ENCODE data around the gene DRD2. TPM values are rescaled to one million over a fixed set of nuclear protein-coding genes. Genes with fewer than 3 reads are reported as not detected.

The DRD2 gene
- total RNA-seq, 2 experiments from 2014 or later, result not detected

GRCh38 chr11:113369411-113369810 lies 105.8 kb downstream of the DRD2 start:
- H3K4me2 ChIP-seq (ENCODE audit: low read length), result no peak overlapping the region
- no peaks in the 10 kb centered on the region for H3K4me1 ChIP-seq (ENCODE audit: insufficient read depth, low read length, poor library complexity, severe bottlenecking)
- TF ChIP-seq EZH2phosphoT487 (IDR thresholded peaks at IDR 0.05; ENCODE audit: borderline replicate concordance, low read depth, low read length) (no peak), CTCF (conservative IDR thresholded peaks at IDR 0.05; ENCODE audit: low read length) (no peak)
- H3K9me2 ChIP-seq (ENCODE audit: insufficient read depth, low read length), result no peaks in the 10 kb centered on the region
- intact Hi-C loops (cut with micrococcal nuclease; ENCODE audit: unreplicated experiment), result no loop called here
- no peak overlapping the region for H2AFZ ChIP-seq (ENCODE audit: low read length)
- H3K79me2 ChIP-seq (ENCODE audit: insufficient read depth, low read depth, low read length), result no peaks in the 10 kb centered on the region
- ChIA-PET POLR2A (no interaction called here), CTCF (ENCODE audit: unreplicated experiment) (no interaction called here)
- H4K20me1 ChIP-seq (ENCODE audit: insufficient read depth, low read length), result no peaks in the 10 kb centered on the region
- H3K27ac ChIP-seq (ENCODE audit: low read depth, low read length, poor library complexity, severe bottlenecking), result no peak overlapping the region
- H3K36me3 ChIP-seq (ENCODE audit: insufficient read depth, low read length), result no peaks in the 10 kb centered on the region
- no peaks in the 10 kb centered on the region for H3K9me3 ChIP-seq (ENCODE audit: low read length)
- no peak for DNase-seq (ENCODE audit: low spot score)
- BruUV-seq (replicated peaks), result no TSS peak
- H3K4me3 ChIP-seq (ENCODE audit: low read depth, low read length, poor library complexity, severe bottlenecking), result no peak overlapping the region

- no peaks in the 10 kb centered on the region for H3K36me3 ChIP-seq (ENCODE audit: insufficient read depth, low read length)
- no peaks in the 10 kb centered on the region for H3K9me3 ChIP-seq (ENCODE audit: low read length)
- no peak overlapping the region for H2AFZ ChIP-seq (ENCODE audit: low read length)
- POLR2A ChIA-PET, result no interaction called here
- TF ChIP-seq EZH2phosphoT487 (IDR thresholded peaks at IDR 0.05; ENCODE audit: borderline replicate concordance, low read depth, low read length), result no peak
- TF ChIP-seq CTCF (conservative IDR thresholded peaks at IDR 0.05; ENCODE audit: low read length), result no peak
- no peak overlapping the region for H3K4me3 ChIP-seq (ENCODE audit: low read depth, low read length, poor library complexity, severe bottlenecking)
- H3K4me2 ChIP-seq (ENCODE audit: low read length), result no peak overlapping the region
- H4K20me1 ChIP-seq (ENCODE audit: insufficient read depth, low read length), result no peaks in the 10 kb centered on the region
- no peaks in the 10 kb centered on the region for H3K9me2 ChIP-seq (ENCODE audit: insufficient read depth, low read length)
- no TSS peak for BruUV-seq (replicated peaks)
- no peak for DNase-seq (ENCODE audit: low spot score)
- intact Hi-C loops (cut with micrococcal nuclease; ENCODE audit: unreplicated experiment), result no loop called here
- no peaks in the 10 kb centered on the region for H3K79me2 ChIP-seq (ENCODE audit: insufficient read depth, low read depth, low read length)
- no peak overlapping the region for H3K27ac ChIP-seq (ENCODE audit: low read depth, low read length, poor library complexity, severe bottlenecking)
- CTCF ChIA-PET (ENCODE audit: unreplicated experiment), result no interaction called here
- H3K4me1 ChIP-seq (ENCODE audit: insufficient read depth, low read length, poor library complexity, severe bottlenecking), result no peaks in the 10 kb centered on the region
Observed at GRCh38 chr11:113365895-113366294, 109.3 kb downstream of the DRD2 start.

- H3K79me2 ChIP-seq (ENCODE audit: insufficient read depth, low read depth, low read length), result no peaks in the 10 kb centered on the region
- H4K20me1 ChIP-seq (ENCODE audit: insufficient read depth, low read length), result no peaks in the 10 kb centered on the region
- H3K36me3 ChIP-seq (ENCODE audit: insufficient read depth, low read length), result no peaks in the 10 kb centered on the region
- ChIA-PET CTCF (ENCODE audit: unreplicated experiment) (no interaction called here), POLR2A (no interaction called here)
- H3K4me3 ChIP-seq (ENCODE audit: low read depth, low read length, poor library complexity, severe bottlenecking), result no peak overlapping the region
- DNase-seq (ENCODE audit: low spot score), result no peak
- no peaks in the 10 kb centered on the region for H3K9me2 ChIP-seq (ENCODE audit: insufficient read depth, low read length)
- no peak overlapping the region for H3K4me2 ChIP-seq (ENCODE audit: low read length)
- TF ChIP-seq EZH2phosphoT487 (IDR thresholded peaks at IDR 0.05; ENCODE audit: borderline replicate concordance, low read depth, low read length) (no peak), CTCF (conservative IDR thresholded peaks at IDR 0.05; ENCODE audit: low read length) (no peak)
- no peaks in the 10 kb centered on the region for H3K9me3 ChIP-seq (ENCODE audit: low read length)
- BruUV-seq (replicated peaks), result no TSS peak
- no peak overlapping the region for H3K27ac ChIP-seq (ENCODE audit: low read depth, low read length, poor library complexity, severe bottlenecking)
- H3K4me1 ChIP-seq (ENCODE audit: insufficient read depth, low read length, poor library complexity, severe bottlenecking), result no peaks in the 10 kb centered on the region
- H2AFZ ChIP-seq (ENCODE audit: low read length), result no peak overlapping the region
- intact Hi-C loops (cut with micrococcal nuclease; ENCODE audit: unreplicated experiment), result no loop called here
Observed at GRCh38 chr11:113363996-113364641, 111.1 kb downstream of the DRD2 start.

Data from OCI-LY7 (cell line).